CD4-positive, alpha-beta T cell treated with Interferon gamma for 1 hour (primary cell): ENCODE results near the gene C1orf167.
A peak's percentile ranks its signal among the peaks of the same experiment; 100 is the strongest.
"Not testable (repeated sequence)": the region's sequence is repeated elsewhere in the genome, so short reads cannot be mapped to it uniquely, and the experiment has no call there.

ENCODE experiments used
- DNase-seq: peaks from one replicate; pipeline ENCODE4 v3.0.0-alpha.2; 2020

Gene C1orf167

DNA sequence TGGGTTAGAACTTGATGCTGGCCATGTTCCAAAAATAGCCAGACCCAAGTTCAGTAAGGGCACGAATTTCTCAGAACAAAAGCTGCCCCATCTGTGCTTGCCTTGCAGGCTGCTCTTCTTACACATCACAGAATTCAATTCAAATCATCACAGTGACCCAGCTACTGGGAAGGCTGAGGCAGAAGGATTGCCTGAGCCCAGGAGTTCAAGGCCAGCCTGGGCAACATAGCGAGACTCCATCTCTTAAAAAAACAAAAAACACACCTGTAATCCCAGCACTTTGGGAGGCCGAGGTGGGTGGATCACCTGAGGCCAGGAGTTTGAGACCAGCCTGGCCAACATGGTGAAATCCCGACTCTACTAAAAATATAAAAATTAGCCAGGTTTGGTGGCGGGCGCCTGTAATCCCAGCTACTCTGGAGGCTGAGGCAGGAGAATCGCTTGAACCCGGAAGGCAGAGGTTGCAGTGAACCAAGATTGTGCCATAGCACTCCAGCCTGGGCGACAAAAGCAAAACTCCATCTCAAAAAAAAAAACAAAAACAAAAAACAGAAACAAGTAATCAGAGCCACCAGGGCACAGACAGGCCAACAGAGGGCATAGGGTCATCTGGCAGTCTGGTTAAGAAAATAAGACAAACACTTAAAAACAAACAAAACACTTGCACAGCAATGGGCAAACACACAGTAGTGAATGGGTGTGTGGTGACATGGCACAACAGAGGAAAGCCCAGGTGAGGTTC, 42.1 kb downstream of the C1orf167 start:
- DNase-seq, result not testable (repeated sequence)

DNA sequence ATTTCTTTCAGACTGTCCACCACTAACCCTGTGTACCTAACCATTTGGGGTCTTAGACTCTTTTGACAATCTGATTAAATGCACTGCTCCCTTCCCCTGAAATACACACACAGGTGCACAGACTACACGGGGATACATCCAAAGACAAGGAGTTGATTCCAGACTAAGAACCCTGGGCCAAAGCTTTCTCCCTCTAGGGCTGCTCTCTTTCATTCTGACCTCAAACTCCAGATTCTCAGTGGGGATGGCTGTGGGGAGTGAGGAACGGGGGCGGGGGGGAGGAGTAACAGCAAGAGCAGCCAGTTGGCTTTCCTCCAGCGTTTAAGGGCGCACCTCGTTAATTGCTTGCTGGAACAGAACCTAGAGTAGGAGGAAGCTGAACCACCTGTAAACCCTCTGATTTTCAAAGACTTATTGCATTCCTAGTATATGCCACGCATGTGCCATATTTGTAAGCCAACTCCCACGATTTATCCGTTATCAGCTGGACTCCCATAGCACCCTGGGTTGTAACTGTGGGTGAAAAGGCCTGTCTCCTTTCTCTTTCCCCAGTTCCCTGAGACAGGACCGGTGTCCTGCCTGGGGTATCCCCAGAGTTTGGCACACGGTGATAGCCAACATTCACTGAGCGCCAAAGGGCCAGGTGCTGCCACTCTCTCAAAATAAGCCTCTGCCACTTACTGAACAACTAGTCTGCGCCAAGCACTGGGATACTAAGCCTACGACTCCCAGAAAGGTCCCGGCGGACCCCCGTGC, 42.9 kb downstream of the C1orf167 start:
- peak; percentile 20 for DNase-seq

DNA sequence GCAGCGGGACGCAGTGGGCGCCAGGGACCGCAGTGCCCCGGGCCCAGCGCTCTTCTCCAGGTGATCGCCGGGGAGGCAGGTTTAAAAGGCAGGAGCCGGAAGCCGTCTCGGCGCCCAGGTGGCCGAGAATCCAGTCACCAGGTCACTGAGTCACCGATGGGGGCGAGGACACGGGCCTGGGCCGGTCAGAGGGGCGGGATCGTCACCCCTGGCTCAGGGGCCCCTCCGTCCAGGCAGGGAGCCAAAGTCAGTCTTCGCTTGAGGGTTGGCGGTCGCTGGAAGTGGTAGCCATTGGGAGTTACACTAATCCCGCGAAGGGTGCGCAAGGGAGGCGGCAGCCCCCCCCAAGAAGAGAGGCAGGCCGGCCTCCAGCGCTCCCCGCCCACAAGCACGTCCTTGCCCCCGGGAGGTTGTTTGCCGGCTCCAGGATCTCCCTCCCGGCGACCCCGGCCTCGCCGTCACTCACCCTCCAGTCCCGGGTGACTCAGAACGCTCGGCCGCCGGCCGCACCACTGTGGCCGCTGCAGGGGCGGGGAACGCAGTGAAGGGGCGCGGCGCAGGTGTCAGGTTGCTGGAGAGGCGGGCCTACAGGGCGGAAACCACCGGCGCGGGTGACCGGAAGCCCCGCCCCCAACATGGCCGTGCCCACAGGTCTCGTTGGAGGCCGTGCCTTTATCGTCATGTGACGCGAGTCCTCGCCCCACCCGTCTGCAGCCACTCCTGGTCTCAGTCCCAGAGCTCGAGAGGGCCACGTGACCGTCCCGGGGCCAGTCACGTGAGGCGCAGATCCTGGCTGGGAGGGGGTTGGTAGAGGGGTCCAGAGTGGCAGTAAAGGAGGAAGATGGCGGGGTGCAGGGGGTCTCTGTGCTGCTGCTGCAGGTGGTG, 43.7 kb downstream of the C1orf167 start, which contains the start of the genes CLCN6 and MTHFR:
CLCN6 (plus strand) TSS at position 770 of the 885 bp plus-strand sequence; CDS start at position 842, 72 bp downstream.
MTHFR (minus strand) TSS at position 543 of the 885 bp plus-strand sequence. CDS start 2,848 bp downstream, outside the sequence.
- peak; percentile 99 for DNase-seq

DNA sequence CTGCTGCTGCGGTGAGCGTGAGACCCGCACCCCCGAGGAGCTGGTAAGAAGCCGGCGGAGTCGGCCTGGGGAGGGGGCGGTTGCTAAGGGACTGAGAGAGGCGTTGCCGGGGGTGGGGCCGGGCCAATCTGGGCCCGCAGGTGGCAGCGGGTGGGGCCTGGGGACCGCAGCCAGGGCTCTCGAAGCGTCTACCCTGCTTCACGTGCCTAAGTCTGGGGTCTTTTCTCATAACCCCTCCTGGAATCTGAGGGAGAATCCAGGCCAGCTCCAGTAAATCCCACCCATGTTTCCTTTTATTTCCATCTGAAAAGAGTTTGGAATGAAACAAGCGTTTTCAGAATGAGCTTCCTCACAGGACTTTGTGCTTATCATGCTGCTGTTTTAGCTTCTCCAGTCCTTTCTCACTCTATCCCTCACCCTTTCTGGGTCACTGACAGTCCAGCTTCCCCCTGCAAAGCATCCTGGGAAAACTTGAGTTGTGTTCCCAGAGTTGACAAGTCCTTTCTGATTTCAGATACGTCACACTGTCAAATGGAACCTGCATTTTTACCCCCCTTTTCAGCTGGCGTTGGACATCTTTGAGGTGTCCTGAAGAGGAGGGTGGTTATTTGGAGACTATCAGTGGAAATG, 44.4 kb downstream of the C1orf167 start:
- peak; percentile 25 for DNase-seq

DNA sequence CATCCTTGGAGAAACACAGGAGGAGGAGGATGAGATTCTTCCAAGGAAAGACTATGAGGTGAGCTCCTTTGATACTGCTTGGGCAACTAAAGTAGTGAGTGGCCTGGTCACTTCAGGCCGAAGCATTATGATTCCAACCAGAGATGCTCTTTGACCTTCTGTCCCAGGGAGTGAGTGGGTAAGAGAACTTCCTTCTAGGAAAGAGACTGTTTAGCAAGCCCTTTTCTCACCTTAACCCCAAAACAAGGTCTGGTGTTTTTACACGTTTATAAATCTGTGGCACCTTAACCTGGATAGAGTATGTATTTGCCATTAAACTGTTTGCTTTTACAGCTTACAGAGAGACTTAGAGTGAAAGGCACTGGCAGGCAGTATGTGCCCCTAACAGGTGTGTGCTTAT, 45.1 kb downstream of the C1orf167 start:
- no peak for DNase-seq

DNA sequence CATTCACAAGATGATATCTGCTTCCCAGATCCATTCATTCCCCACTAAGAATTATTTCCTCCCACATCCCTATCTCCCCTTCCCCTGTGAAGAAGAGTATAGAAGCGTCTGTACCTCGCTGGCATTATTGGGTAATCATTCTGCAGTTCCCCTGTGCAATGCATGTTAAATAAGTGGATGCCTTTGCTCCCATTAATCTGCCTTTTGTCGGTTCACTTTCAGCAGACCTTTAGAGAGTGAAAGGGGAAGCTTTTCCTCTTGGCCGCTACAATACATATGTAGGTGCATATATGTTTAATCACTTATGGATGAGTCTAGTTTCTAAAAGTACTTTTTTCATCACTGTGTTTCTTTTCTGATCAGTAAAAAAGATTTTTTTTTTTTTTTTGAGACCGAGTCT, 51.0 kb downstream of the C1orf167 start:
- DNase-seq, result no peak

DNA sequence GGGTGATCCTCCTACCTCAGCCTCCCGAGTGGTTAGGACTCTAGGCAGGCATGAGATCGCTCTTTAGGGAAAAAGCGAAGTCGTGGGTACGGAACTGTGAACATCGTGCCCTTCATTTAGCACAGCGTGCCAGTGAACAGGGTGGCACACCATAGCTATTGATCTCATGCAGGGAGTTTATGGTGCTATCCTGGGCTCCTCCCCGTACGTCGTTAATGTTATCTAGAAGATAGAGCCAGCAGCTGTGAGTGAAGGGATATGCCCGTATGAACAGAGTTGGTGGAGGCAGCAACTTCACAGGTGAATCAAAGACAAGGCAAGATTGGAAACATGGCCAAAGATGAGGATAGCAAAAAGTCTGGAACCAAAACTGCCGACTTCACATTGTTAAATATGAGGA, 55.2 kb downstream of the C1orf167 start:
- DNase-seq, result no peak

DNA sequence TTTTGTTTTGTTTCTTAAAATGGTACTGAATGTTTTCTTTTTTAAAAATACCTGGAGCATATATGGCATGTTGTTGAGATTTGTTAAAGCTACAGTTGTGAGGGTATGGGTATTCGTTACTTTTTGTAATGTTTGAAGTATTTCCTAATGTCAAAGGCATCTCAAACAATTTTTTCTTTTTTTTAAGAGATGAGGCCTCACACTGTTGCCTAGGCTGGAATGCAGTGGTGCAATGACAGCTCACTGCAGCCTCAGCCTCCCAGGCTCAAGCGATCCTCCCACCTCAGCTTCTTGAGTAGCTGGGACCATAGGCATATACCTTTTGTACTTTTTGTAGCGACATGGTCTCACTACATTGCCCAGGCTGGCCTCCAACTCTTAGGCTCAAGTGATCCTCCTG, 60.1 kb downstream of the C1orf167 start:
- DNase-seq, result no peak

DNA sequence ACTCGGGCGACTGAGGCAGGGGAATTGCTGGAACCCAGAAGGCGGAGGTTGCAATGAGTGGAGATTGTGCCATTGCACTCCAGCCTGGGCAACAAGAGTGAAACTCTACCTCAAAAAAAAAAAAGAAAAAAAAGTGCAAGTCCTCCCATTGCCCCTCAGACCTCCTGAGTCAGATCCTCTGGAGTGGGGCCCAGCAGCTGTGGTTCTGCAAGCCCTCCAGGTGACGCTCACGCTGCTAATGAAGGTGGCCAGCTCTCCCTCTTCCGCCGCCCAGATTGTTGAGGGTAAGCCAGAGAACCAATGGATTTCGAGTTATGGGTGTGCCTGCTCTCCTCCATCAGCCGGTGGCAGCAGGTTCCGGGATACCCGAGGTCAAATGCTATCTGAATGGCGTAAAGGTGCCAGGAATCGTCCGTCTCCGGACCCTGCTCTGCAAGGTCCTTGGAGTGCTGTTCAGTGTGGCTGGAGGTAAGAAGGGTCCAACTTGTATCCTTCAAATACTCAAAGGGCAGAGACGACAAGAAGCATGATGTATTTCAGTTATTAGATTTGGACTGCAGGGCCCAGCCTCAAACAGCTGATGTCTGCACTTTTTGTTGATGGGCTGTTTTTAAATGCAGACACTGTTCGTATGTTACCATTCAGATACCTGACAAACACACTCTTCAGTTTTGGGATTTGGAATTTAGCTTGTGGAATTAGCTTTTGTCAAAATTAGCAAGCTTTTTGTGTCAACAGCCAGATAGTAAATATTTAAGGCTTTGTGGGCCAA, 61.6 kb downstream of the C1orf167 start:
- DNase-seq, result no peak

DNA sequence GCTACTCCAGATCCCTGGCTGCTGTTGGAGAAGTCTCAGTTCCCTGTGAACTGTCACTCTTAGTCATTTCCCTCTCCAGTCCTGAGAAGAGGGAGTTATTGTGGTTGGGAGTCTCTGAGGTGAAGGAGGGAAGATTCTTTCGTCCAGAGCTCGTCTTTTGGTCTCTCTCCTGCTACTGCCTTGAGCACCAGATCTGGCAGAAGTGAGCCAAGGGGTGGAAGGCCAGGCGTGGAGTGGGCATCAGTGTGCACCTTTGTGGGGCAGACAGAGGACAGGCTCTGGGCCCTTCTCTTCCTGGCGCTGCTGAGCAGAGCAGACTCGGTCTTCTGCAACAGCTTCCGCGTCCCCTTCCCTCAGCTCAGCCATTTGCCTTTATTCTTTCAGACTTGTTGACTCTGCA, 63.1 kb downstream of the C1orf167 start:
- DNase-seq, result no peak

DNA sequence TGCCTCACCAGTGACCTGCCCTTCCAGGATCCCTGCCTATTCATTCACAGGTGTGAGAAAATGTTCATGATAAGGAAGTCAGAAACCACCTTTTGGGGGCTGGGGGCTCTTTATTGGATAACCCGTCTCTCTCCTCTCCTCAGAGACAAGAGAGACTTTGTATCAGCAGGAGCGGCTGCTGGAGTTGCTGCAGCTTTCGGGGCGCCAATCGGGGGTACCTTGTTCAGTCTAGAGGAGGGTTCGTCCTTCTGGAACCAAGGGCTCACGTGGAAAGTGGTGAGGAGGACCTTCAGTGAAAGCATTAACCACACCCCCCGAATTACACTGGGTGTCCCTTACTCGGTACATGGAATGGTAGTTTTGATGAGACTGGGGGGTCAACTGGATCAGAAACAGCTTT, 65.0 kb downstream of the C1orf167 start:
- no peak for DNase-seq

DNA sequence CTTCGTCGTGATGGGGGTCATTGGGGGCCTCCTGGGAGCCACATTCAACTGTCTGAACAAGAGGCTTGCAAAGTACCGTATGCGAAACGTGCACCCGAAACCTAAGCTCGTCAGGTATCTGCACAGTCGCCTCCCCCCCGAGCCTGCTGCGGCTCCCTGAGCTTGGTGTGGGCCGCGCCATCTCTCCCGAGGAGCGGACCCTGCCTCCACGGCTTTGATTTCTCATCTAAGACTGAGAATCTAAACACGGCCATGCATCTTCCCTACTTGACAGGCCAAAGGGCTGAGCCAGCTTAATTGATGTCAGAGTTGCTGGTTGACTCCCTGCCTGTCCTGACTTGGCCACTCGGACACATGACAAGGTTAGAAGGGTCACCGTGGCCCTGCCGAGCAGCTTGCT, 66.5 kb downstream of the C1orf167 start:
- DNase-seq, result no peak

DNA sequence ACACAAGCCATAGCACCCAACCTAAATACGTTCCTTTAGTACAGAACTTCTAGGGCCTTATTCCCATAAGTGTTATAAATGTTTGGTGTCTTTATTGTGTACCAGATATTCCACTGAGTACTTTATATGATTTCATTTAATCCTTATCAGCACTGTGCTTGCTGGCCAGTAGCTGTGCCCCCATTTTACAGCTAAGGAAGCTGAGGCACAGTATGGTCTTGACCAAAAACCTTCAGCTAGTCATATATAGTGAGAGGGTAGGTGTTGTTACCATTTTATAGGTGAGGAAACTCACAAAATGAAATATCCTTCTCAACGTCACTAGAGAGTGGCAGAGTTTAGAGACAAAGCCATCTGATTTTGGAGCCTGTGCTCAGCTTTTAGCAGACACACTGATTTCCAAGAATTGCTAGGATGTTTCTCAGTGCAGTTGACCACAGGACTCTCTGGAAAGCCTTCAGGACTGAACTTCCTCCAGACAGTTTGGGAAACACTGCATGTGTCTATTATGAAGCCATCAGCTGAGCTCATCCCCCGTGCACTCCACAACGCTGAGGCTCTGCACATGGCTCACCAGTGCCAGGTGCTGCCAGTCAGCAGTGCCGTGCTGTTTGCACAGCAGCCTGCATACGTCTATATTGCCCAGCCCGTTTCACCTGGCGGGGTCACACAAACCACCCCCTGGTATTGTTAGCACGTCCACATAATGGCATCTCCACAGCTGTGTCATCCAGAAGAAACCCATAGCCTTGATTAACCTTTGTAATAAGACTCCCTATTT, 70.1 kb downstream of the C1orf167 start:
- DNase-seq, result no peak

DNA sequence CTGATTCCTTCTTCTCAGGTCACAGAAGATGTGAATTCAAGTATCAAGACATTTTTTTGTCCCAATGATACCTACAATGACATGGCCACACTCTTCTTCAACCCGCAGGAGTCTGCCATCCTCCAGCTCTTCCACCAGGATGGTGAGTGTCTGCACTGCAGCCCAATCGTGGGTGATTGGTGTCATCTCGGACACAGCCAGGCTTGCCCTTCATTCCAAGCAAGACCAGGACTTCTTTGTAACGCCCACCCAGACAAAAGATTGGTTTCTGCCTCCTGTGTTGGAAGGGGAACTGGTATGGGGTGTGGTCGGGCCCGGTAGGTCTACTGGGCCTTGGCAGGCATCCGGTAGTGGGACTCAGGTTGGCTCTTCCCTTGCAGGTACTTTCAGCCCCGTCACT, 71.5 kb downstream of the C1orf167 start:
- DNase-seq, result no peak

DNA sequence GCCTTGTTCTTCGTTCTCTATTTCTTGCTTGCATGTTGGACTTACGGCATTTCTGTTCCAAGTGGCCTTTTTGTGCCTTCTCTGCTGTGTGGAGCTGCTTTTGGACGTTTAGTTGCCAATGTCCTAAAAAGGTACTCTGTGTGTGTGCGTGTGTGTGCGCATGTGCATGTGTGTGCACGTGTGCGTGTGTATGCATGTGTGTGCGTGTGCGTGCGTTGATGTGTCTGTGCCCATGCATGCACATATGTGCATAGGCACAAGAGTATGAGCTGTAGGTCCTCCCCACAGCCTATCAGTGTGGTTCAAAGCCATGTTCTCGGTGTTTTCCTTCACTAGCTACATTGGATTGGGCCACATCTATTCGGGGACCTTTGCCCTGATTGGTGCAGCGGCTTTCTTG, 71.9 kb downstream of the C1orf167 start:
- DNase-seq, result no peak

DNA sequence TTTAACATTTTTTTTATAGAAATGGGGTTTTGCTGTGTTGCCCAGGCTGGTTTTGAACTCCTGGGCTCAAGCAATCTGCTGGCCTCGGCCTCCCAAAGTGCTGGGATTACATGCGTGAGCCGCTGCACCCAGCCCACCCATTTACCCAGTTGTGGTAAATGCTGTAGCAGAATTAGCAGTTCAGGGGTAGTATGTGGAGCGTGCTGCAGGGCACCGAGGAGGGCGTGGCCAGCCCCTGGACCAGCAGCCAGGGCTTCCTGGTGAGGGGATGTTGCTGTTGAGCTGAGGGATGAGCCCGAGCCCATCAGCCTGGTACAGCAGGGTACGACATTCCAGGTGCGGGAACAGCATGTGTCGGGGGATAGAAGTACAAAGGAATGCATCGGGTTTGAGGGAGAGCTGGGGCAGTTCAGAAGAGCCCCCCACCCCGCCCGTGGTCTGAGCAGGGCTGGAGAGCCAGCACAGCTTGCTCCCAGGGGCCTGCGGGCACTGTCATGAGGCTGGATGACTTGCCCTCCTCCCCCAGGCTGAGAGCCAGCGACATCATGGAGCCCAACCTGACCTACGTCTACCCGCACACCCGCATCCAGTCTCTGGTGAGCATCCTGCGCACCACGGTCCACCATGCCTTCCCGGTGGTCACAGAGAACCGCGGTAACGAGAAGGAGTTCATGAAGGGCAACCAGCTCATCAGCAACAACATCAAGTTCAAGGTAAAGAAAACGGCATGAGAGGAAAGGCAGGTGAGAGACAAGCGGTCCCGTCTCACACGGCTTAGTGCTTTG, 73.6 kb downstream of the C1orf167 start:
- DNase-seq, result no peak

DNA sequence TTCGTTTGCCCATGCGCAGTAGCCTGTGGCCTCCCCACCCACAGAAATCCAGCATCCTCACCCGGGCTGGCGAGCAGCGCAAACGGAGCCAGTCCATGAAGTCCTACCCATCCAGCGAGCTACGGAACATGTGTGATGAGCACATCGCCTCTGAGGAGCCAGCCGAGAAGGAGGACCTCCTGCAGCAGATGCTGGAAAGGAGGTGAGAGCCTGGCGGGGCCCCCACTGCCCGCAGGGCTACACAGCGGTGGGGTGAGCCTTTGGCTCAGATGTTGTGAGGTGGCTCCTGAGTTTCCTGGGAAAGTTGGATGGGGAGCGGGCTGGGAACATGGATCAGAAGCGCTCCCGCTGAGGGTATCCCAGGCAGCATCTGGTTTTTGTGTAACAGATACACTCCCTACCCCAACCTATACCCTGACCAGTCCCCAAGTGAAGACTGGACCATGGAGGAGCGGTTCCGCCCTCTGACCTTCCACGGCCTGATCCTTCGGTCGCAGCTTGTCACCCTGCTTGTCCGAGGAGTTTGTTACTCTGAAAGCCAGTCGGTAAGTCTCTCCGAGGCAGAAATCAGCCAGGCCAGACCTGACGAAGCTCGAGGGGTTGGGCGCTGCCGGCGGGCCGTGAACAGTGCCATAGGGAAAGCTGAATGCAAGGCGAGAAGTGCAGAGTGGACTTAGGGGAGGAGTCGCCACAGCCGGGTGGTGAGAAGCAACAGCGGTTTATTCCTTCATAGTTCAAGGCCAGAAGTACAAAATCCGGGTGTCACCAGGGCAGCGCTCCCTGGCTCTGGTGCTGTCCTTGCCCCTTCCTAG, 75.2 kb downstream of the C1orf167 start:
- no peak for DNase-seq

DNA sequence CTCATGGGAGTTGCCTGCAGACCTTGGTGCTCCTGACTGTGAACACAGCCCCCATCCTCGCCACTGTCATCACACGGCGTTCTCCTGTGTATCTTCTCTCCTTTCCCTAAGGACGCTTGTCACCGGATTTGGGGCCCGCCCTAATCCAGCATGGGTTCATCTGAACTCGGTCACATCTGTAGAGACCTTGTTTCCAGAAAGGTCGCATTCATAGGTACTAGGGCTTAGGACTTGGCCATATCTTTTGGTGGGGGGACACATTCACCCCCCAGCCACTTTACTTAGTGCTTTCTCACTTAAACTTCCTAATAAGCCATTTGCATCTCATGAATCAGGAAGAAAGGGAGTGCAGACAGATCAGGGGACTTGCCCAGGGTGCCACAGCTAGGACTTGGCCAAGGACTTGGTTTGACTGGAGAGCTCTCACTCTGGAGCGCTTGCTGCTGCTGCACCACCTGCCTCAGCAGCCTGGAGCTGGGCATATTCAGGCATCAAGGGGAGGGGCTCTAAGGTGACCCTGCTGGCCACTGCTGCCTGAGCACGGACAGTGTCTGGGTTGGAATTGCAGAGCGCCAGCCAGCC, 75.9 kb downstream of the C1orf167 start:
- DNase-seq, result no peak
